ENCODE measurements around the gene LCN2. TPM values are rescaled to one million over a fixed set of nuclear protein-coding genes. Genes with fewer than 3 reads are reported as not detected.

Gene LCN2
- total RNA-seq, 1 donor from 2014 or later, result not detected

DNA sequence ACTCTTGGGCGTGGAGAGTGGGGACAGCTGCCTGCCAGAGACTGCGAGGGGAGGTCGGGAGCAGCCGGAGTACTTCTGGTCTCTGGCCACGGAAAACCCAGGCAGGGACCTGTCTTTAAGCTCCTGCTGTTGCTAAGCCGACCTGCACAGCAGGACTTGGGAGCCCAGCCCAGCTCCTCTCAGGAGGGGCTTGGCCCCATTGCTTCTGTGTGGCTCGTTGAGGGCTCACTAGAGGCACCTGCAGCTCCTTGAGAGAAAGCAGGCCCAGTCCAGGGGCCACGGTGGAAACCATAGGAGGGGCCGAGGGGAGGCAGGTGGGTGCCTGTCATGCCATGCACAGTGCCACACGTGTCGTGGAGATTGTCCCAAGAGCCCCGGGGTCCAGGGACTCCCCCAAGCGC, 3.3 kb upstream of the LCN2 start:
- TF ChIP-seq, protein P1, sequence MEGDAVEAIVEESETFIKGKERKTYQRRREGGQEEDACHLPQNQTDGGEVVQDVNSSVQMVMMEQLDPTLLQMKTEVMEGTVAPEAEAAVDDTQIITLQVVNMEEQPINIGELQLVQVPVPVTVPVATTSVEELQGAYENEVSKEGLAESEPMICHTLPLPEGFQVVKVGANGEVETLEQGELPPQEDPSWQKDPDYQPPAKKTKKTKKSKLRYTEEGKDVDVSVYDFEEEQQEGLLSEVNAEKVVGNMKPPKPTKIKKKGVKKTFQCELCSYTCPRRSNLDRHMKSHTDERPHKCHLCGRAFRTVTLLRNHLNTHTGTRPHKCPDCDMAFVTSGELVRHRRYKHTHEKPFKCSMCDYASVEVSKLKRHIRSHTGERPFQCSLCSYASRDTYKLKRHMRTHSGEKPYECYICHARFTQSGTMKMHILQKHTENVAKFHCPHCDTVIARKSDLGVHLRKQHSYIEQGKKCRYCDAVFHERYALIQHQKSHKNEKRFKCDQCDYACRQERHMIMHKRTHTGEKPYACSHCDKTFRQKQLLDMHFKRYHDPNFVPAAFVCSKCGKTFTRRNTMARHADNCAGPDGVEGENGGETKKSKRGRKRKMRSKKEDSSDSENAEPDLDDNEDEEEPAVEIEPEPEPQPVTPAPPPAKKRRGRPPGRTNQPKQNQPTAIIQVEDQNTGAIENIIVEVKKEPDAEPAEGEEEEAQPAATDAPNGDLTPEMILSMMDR (IDR thresholded peaks at IDR 0.05), result no peak
- TF ChIP-seq EZH2 (IDR thresholded peaks at IDR 0.05) (no peak), EZH2phosphoT487 (IDR thresholded peaks at IDR 0.05) (no peak)
- no peak overlapping the region for H3K4me2 ChIP-seq
- H3K79me2 ChIP-seq (ENCODE audit: low read depth), result no peaks in the 10 kb centered on the region
- H3K9ac ChIP-seq, result no peak overlapping the region
- Mint-ChIP-seq H3K27me3 (ENCODE audit: insufficient read depth, low read depth) (peaks cover 12% of the 10 kb centered on the region), H3K9me3 (no peaks in the 10 kb centered on the region), H3K4me1 (peaks cover 20% of the 10 kb centered on the region), H3K36me3 (no peaks in the 10 kb centered on the region), H3K27ac (no peak overlapping the region), H3K4me3 (no peak overlapping the region)
- H3K9me3 ChIP-seq (ENCODE audit: low read depth), result no peaks in the 10 kb centered on the region
- H3K4me3 ChIP-seq, result no peak overlapping the region
- DNase-seq (ENCODE audit: low spot score), result no peak
- no peaks in the 10 kb centered on the region for H3K27me3 ChIP-seq
- H3K27ac ChIP-seq, result no peak overlapping the region
- no peaks in the 10 kb centered on the region for H3K36me3 ChIP-seq
- H4K20me1 ChIP-seq (ENCODE audit: low read depth), result no peaks in the 10 kb centered on the region
- H2AFZ ChIP-seq (replicated peaks), result no peak overlapping the region
- no peaks in the 10 kb centered on the region for H3K4me1 ChIP-seq
- no peaks in the 10 kb centered on the region for H3F3A ChIP-seq (ENCODE audit: low read depth)

DNA sequence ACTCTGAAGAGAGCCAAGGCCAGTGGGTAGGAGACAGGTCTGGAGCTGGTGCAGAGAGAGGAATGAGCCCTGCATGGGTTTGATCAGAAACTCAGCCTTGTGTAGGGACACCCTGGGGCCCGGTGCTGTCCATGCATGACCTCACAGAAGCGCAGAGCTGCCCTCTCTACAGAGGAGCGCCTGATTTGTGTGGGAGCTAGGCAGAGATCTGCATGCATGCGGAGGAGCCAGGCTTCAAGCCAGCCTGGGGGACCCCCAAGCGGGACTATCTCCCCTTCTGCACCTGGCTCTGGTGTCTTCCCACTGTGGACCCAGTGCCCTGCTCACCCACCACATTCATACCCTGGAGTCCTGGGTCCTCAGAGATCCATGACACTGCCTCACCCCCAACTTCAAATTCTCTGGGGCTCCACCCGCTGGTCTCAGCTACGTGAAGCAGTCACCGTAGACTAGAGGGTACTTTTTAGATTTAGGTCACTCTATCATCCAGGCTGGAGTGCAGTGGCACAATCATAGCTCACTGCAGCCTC, 2.6 kb upstream of the LCN2 start:
- H4K20me1 ChIP-seq (ENCODE audit: low read depth), result no peaks in the 10 kb centered on the region
- no peak for DNase-seq (ENCODE audit: low spot score)
- H3K27me3 ChIP-seq, result no peaks in the 10 kb centered on the region
- H3K36me3 ChIP-seq, result no peaks in the 10 kb centered on the region
- no peaks in the 10 kb centered on the region for H3K9me3 ChIP-seq (ENCODE audit: low read depth)
- Mint-ChIP-seq H3K27ac (no peak overlapping the region), H3K4me1 (peaks cover 17% of the 10 kb centered on the region), H3K27me3 (ENCODE audit: insufficient read depth, low read depth) (peaks cover 13% of the 10 kb centered on the region), H3K9me3 (no peaks in the 10 kb centered on the region), H3K36me3 (no peaks in the 10 kb centered on the region), H3K4me3 (no peak overlapping the region)
- no peaks in the 10 kb centered on the region for H3F3A ChIP-seq (ENCODE audit: low read depth)
- TF ChIP-seq EZH2 (IDR thresholded peaks at IDR 0.05) (no peak), EZH2phosphoT487 (IDR thresholded peaks at IDR 0.05) (no peak)
- TF ChIP-seq, protein P1 (IDR thresholded peaks at IDR 0.05), result no peak
- no peak overlapping the region for H2AFZ ChIP-seq (replicated peaks)
- no peaks in the 10 kb centered on the region for H3K79me2 ChIP-seq (ENCODE audit: low read depth)
- no peaks in the 10 kb centered on the region for H3K4me1 ChIP-seq
- H3K4me2 ChIP-seq, result no peak overlapping the region
- no peak overlapping the region for H3K4me3 ChIP-seq
- no peak overlapping the region for H3K9ac ChIP-seq
- H3K27ac ChIP-seq, result no peak overlapping the region

DNA sequence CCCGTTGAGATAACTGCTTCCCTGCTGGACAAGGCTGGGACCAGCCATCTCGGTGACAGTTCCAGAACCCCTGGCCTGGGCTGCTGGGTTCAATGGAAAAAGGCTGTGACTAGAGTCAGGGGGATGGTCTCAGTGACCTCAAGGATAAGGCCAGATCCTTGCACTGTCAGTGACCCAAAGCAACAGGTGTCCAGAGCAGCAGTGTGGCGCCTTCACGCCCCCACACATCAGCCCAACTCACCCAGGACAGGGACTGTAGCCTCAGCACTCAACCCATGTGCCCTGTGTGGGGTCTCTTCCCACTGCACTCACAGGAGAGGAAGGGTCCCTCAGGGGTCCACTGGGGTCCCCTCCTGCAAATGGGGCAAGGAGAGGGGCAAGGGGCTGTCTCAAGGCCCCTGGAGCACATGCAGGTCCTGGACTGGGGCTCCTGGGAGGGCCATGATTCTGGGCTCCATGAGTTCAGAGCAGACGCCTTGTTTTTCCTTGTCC, 698 bp upstream of the LCN2 start:
- Mint-ChIP-seq H3K9me3 (no peaks in the 10 kb centered on the region), H3K27me3 (ENCODE audit: insufficient read depth, low read depth) (peaks cover 13% of the 10 kb centered on the region), H3K4me3 (no peak overlapping the region), H3K36me3 (no peaks in the 10 kb centered on the region), H3K27ac (peak overlapping the region; percentile 88), H3K4me1 (peaks cover 15% of the 10 kb centered on the region)
- no peaks in the 10 kb centered on the region for H3F3A ChIP-seq (ENCODE audit: low read depth)
- H3K36me3 ChIP-seq, result no peaks in the 10 kb centered on the region
- H3K4me2 ChIP-seq, result no peak overlapping the region
- no peaks in the 10 kb centered on the region for H4K20me1 ChIP-seq (ENCODE audit: low read depth)
- H3K79me2 ChIP-seq (ENCODE audit: low read depth), result no peaks in the 10 kb centered on the region
- no peak overlapping the region for H3K9ac ChIP-seq
- DNase-seq (ENCODE audit: low spot score), result no peak
- TF ChIP-seq EZH2 (IDR thresholded peaks at IDR 0.05) (no peak), EZH2phosphoT487 (IDR thresholded peaks at IDR 0.05) (no peak)
- TF ChIP-seq, protein P1 (IDR thresholded peaks at IDR 0.05), result no peak
- H3K4me1 ChIP-seq, result no peaks in the 10 kb centered on the region
- H3K27me3 ChIP-seq, result no peaks in the 10 kb centered on the region
- H2AFZ ChIP-seq (replicated peaks), result no peak overlapping the region
- H3K9me3 ChIP-seq (ENCODE audit: low read depth), result no peaks in the 10 kb centered on the region
- H3K27ac ChIP-seq, result no peak overlapping the region
- H3K4me3 ChIP-seq, result no peak overlapping the region

Measured in neural progenitor cell (in vitro differentiated cells).